K562 (cell line): ENCODE data around the gene FSTL4. TPM values are rescaled to one million over a fixed set of nuclear protein-coding genes. Genes with fewer than 3 reads are reported as not detected.
A peak's percentile ranks its signal among the peaks of the same experiment; 100 is the strongest.

ENCODE experiments used
- CTBP1 ChIP-seq: fragments of 450-650 bp; IDR thresholded peaks from 2 replicates; pipeline ENCODE4 v1.6.1; 2016; ENCODE audit warnings: borderline replicate concordance
- SMARCB1 ChIP-seq: IDR thresholded peaks from 2 replicates; pipeline ENCODE4 v1.6.1; 2011; ENCODE audit warnings: improper control_type of control experiment, low read depth; ENCODE audit not compliant: insufficient read length
- polyA plus RNA-seq, 8 experiments: library from polyadenylated mRNA; depleted of rRNA in 4 of 8; stranded (reverse) in 5 of 8; unstranded in 3 of 8; fragments of >200 nt; fragmentation: Nextera tagmentation in 2 of 8; fragmentation: Illumina TruSeq in 1 of 8; extraction: Ambion mirVana in 2 of 8; extraction: Trizol in 1 of 8; gene quantifications; 2 replicates each; pipeline versions ENCODE4 v1.2.1 to v1.2.3, GENCODE V29; 2011 to 2014; ENCODE audit warnings: inconsistent platforms in 1 of 8, missing spikeins in 1 of 8
- total RNA-seq, 7 experiments: library from RNA; depleted of rRNA in 6 of 7; stranded (reverse); fragments of >200 nt in 6 of 7; fragmentation: Illumina TruSeq in 2 of 7; extraction: Trizol in 2 of 7; gene quantifications; 2 replicates each; pipeline versions ENCODE4 v1.2.1 to v1.2.3, GENCODE V29; 2011 to 2021; ENCODE audit warnings: low replicate concordance in 1 of 7
- TF ChIP-seq, protein P1 (sequence below), 2 experiments: fragments of 450-650 bp in 1 of 2; sonication (generic) in 1 of 2; formaldehyde crosslinking in 1 of 2; IDR thresholded peaks; 2 replicates each; pipeline versions ENCODE4 v1.7.1 to v1.9.0; 2016 to 2022; ENCODE audit warnings: inconsistent platforms in 1 of 2, mild to moderate bottlenecking in 1 of 2, missing genetic modification reagents in 1 of 2
- TF ChIP-seq, protein P2 (sequence below): sonication (generic); formaldehyde crosslinking; IDR thresholded peaks from 2 replicates; pipeline ENCODE4 v1.5.0; 2020; ENCODE audit warnings: missing genetic modification reagents

Gene FSTL4
- total and polyA plus RNA-seq, 9 of the 15 experiments (the other 6 are each of a cell fraction or from before 2014, with no cell fraction given) = 0.08 to 0.18 (median 0.10) TPM; not detected in 5

DNA sequence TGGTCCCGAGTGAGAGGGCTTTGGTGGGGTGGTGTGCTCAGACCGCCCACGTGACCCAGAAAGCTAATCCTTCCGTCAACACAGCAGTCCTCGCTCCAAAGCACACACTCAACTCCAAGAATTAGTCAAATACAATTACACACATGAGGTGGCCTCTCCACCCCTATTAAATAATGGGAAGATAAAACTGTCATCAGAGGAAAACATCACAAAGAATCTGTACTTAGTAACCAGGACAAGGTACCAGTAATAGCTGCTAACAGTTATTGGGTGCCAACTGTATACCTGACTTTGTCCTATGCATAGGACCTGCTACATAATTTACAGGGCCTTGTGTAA, 337.8 kb downstream of the FSTL4 start (continued):
- TF ChIP-seq, protein P1, sequence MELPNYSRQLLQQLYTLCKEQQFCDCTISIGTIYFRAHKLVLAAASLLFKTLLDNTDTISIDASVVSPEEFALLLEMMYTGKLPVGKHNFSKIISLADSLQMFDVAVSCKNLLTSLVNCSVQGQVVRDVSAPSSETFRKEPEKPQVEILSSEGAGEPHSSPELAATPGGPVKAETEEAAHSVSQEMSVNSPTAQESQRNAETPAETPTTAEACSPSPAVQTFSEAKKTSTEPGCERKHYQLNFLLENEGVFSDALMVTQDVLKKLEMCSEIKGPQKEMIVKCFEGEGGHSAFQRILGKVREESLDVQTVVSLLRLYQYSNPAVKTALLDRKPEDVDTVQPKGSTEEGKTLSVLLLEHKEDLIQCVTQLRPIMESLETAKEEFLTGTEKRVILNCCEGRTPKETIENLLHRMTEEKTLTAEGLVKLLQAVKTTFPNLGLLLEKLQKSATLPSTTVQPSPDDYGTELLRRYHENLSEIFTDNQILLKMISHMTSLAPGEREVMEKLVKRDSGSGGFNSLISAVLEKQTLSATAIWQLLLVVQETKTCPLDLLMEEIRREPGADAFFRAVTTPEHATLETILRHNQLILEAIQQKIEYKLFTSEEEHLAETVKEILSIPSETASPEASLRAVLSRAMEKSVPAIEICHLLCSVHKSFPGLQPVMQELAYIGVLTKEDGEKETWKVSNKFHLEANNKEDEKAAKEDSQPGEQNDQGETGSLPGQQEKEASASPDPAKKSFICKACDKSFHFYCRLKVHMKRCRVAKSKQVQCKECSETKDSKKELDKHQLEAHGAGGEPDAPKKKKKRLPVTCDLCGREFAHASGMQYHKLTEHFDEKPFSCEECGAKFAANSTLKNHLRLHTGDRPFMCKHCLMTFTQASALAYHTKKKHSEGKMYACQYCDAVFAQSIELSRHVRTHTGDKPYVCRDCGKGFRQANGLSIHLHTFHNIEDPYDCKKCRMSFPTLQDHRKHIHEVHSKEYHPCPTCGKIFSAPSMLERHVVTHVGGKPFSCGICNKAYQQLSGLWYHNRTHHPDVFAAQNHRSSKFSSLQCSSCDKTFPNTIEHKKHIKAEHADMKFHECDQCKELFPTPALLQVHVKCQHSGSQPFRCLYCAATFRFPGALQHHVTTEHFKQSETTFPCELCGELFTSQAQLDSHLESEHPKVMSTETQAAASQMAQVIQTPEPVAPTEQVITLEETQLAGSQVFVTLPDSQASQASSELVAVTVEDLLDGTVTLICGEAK (IDR thresholded peaks at IDR 0.05) = no peak
- TF ChIP-seq, protein P1 (CRISPR knock-in tag; IDR thresholded peaks at IDR 0.05) = no peak
- TF ChIP-seq, protein P2, sequence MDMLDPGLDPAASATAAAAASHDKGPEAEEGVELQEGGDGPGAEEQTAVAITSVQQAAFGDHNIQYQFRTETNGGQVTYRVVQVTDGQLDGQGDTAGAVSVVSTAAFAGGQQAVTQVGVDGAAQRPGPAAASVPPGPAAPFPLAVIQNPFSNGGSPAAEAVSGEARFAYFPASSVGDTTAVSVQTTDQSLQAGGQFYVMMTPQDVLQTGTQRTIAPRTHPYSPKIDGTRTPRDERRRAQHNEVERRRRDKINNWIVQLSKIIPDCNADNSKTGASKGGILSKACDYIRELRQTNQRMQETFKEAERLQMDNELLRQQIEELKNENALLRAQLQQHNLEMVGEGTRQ = peak; percentile 59
- TF ChIP-seq CTBP1 (no peak), SMARCB1 (no peak)
